SK-N-DZ (cell line): ENCODE results near the gene LST1.
"Not testable (repeated sequence)": the region's sequence is repeated elsewhere in the genome, so short reads cannot be mapped to it uniquely, and the experiment has no call there.

ENCODE experiments used
- DNase-seq: peaks from one replicate; pipeline ENCODE4 v3.0.0-alpha.2; 2015; ENCODE audit warnings: low spot score

The LST1 gene

GRCh38 chr6:31580807-31581433 lies 5.2 kb upstream of the LST1 start:
- peak; percentile 83 for DNase-seq

GRCh38 chr6:31581434-31582229 lies 4.4 kb upstream of the LST1 start:
- DNase-seq: no peak

DNA sequence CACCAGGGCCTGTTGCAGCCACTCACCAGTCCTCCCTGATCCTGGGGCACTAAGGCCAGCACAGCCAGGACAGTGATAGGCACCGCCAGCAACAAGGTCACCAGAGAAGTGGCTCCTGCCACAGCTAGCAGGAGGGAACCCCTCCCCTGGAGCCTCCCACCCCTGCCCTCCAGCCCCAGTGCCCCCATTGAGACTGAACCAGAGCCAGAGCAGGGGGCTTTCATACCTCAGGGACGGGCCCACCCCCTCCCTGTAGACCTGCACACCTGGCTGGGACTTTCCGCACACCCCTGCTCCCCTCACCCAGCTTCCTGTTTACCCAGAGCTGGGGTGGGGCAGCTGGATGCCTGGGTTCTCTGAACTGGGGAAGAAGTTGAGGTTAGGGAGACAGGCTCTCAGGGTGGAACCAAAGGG lies 3.8 kb upstream of the LST1 start, which contains the start of gene LTB:
LTB (minus strand) TSS at position 195 of the 414 bp plus-strand sequence; CDS start at position 188, 7 bp downstream.
- no peak for DNase-seq

- DNase-seq: no peak
Measured at GRCh38 chr6:31585491-31585890, 586 bp upstream of the LST1 start.

DNA sequence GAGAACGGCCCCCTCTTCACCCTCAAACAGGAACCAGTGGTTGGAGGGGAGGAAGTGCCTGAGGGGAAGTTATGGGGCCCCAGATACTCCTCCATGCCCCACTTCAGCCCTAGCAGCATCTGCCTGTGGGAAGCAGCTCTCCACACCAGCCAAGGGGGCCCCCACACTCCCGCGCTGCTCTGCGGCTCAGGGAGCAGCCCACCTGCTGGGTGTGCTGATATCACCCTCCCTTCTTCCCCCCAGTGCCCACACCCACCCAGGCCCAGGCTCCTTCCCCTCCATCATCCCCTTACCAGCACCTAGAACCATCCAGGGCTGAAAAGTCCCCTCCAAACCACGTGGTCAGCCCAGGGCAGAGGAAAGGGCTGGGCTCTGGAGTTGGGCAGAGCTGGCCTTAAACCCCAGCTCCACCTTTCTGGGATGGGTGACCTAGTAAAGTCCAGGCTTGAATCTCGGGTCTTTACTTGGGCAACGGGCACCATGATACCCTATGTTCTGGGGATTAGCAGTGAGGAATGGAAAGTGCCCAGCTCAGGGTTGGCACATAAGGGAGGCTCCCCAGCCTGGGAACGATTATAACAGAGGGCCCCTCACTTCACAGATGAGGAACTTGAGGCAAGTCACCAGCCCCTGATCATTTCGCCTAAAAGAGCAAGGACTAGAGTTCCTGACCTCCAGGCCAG lies 663 bp downstream of the LST1 start:
- DNase-seq: no peak

DNA sequence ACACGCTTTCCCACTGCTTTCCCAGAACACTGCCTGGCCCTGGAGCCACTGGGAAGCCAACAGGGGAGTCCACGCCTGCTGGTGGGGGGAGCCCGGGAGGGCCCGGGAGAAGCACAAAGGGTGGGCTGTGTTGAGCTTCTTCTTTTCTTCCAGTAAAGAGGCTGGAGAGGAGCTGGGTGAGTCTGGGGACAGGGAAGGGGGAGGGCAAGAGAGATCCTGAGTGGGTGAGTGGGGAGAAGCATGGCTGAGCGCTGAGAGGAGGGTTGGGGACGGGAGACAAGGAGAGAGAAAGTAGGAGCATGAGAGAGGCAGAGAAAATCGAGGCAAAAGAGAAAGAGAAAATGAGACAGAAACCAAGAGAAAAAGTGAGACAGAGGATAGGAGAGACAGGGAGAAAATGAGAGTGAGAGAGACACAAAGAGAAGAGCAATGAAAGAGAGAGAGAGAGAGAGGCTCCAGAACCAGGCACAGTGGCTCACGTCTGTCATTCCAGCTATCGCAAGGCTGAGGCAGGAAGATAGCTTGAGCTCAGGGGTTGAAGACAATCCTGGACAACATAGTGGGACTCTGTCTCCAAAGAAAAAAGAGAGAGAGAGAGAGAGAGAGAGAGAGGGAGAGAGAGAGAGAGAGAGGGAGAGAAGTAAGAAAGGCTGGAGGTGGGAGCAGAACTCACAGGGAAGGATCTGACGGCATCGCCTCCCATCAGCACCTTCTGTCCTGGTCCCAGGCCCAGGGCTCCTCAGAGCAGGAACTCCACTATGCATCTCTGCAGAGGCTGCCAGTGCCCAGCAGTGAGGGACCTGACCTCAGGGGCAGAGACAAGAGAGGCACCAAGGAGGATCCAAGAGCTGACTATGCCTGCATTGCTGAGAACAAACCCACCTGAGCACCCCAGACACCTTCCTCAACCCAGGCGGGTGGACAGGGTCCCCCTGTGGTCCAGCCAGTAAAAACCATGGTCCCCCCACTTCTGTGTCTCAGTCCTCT lies 2.0 kb downstream of the LST1 start:
- no peak for DNase-seq

DNA sequence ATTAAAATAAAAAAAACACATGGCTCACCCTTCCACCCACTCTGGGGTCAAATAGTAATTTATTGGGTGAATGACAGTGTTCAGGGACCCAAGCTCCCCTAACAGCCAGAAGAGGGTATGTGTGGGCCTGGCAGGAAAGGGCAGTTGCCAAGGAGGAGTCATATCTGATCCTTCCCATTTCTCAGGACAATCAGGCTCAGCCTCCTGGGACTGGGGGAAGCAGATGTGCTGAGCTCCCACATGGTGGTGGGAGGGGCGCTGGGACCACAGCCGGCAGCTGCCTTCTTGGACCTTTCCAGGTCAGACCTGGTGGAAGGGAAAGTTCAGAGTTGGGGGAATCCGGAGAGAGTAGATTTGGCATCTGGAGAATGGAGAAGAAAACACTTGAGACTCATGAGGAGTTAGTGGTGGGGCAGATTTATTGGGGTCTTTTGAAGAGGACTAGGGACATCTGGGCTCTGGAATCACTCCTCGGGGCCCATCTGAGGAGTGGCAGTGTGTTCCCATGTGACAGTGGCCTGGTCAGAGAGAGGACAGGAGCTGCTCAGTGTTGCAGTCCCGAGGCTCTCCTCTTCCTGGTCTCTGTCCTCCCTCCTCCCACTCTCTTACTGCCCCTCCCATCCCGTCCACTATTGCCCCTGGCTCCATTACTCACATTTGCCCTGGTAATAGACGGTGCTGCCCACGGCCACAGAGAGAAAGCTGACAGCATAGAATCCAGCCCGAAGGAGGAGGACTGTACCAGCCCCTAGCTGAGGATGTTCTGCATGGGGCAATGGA lies 3.0 kb downstream of the LST1 start:
- peak; percentile 71 for DNase-seq

GRCh38 chr6:31590691-31591090 lies 4.6 kb downstream of the LST1 start:
- not testable (repeated sequence) for DNase-seq

DNA sequence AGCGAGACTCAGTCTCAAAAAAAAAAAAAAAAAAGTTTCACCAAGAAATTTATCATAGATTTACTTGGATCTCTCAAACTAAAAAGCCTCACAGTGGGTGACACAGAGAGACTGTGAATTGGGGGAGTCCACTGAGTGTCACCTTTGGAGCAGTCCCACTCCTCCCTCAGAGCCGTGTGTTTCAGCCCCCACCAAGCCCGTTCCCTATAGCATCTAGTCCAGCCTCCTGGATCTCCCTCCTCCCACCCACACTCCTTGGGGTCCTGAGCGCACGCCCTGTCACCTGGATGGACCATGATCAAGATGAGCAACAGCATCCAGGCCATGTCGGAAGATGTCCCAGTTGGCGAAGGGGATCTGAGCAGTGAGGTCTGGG lies 6.3 kb downstream of the LST1 start:
- no peak for DNase-seq

DNA sequence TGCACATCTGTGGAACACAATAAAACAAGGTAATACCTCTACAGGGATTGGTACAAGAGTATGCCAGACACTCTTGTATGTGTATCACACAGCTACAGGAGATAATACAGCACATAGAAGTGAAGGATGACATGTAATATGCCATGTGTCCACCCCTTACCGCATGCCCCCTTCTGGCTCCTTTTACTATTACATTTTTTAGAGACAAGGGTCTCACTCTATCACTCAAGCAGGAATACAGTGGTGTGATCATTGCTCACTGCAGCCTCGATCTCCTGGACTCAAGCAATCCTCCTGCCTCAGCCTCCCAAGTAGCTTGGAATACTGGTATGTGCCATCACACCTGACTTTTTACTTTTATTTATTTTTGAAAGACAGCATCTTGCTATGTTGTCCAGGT lies 10.9 kb downstream of the LST1 start:
- peak; percentile 62 for DNase-seq

DNA sequence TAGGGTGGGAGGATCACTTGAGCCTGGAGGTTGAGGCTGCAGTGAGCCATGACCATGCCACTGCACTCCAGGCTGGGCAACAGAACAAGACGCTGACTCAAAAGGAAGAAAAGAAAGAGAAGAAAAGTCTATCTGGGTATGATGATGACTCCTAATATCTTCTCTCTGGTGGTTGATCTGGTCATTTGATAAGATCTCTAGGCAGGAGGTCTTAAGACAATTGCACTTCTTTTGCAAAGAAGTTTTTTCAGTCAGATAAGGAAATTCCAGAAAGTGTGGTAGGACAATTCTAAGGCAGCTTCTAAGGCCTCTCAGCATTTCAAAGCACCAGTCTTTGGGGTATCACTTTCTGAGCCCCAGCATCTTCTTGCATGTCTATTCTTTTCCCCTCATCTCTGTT lies 21.2 kb downstream of the LST1 start:
- no peak for DNase-seq

- no peak for DNase-seq
Measured at GRCh38 chr6:31609519-31610406, 23.7 kb downstream of the LST1 start.

DNA sequence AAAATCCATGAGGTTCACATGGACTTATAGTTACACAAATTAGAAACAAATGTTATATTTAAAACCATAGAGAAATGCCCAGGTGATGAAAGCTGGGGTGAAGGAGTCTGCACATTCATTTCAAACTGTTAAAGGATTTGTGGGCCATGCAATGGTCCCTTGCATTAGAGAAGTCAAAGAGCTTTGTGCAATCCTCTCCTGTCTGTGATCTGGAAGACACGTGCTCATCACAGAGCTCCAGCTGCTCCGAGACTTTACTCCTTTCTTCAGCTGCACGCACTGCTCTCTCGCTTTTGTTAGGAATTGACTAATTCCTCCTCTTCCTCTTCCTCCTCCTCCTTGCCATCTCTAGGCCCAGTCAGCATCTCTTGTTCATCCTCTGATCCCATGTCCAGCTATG lies 24.9 kb downstream of the LST1 start:
- no peak for DNase-seq

DNA sequence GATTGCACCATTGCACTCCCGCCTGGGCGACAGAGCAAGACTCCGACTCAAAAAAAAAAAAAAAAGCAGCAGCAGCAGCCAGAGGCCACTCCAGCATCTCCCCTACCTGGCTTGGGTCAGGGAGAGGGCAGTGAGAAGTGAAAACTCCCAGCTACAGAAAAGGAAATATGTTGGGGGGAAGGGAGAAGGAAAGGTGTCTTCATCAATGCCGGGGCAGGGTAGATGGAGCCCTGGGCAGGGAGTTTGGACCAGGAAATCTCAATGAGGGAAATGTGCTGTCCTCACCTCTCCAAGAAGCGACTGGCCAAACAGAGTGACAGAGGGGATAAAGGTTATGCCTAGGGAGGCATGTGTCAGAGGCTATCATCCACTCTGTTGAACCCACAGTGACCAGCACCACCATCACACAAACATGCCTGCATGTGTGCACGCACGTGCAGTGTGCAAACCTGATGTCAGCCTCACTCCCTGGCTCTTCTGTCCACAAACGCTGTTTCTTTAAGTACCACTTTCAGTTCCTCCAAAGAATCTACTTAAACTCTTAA lies 28.1 kb downstream of the LST1 start:
- no peak for DNase-seq

- DNase-seq: no peak
Measured at GRCh38 chr6:31614684-31615578, 28.9 kb downstream of the LST1 start, which contains the start of gene AIF1. Gene AIF1 (plus strand): TSS chr6:31615234. CDS start chr6:31615330, 96 bp downstream.

- DNase-seq: no peak
Measured at GRCh38 chr6:31615748-31616147, 29.7 kb downstream of the LST1 start.

GRCh38 chr6:31617010-31617409 lies 30.9 kb downstream of the LST1 start:
- no peak for DNase-seq
